ENCODE measurements around the gene PIEZO2.

PIEZO2 gene

DNA sequence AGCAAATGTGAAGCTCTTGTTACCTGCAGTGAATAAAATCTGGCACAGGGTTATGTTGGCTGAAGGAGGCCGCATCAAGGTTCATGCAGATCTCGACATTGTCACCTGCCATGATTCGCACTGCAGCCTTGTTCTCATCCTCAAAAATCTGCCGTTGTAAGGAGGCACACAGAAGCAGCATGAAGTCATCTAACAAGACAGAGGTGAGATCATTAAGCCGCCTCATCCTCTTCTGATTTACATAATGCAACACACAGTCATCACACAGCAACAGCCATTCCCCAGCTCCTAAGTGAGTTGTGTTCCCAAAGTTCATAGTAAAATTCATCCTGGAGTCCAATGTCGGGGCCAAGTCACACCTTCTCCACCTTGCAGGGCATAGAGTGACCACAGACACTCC lies 391.4 kb downstream of the PIEZO2 start:
- in situ Hi-C loops (cut with HindIII; ENCODE audit: low sequenced_read_pairs): no loop called here

- in situ Hi-C loops (cut with HindIII; ENCODE audit: low sequenced_read_pairs): no loop called here
Observed at GRCh38 chr18:10757349-10757748, 392.0 kb downstream of the PIEZO2 start.

GRCh38 chr18:10755855-10756254 lies 393.5 kb downstream of the PIEZO2 start:
- in situ Hi-C loops (cut with HindIII; ENCODE audit: low sequenced_read_pairs): no loop called here

DNA sequence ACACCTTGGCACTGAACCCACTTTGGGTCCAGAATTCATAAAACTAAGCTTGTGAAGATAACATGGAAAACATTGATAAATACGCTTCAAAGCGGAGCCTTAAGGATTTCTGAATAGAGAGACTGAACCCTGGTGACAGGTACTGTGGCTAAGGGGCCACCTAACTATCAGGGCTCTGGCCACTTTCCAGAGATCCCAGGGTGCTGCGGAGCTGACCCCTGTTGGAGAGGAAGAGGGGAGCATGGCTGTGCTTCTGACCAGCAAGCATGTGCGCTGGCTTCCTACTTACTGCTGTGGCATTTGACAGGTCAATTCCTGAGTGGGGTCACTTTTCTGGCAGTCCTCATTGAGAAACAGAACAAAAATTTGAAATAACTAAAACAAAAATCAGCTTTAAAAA lies 395.2 kb downstream of the PIEZO2 start:
- in situ Hi-C loops (cut with HindIII; ENCODE audit: low sequenced_read_pairs): loop anchor here (5.0 kb wide), 1 partner anchor 92 kb away; no protein-coding TSS in a partner anchor

GRCh38 chr18:10752382-10752781 lies 397.0 kb downstream of the PIEZO2 start:
- in situ Hi-C loops (cut with HindIII; ENCODE audit: low sequenced_read_pairs): loop anchor here (5.0 kb wide), 1 partner anchor 90 kb away; no protein-coding TSS in a partner anchor

DNA sequence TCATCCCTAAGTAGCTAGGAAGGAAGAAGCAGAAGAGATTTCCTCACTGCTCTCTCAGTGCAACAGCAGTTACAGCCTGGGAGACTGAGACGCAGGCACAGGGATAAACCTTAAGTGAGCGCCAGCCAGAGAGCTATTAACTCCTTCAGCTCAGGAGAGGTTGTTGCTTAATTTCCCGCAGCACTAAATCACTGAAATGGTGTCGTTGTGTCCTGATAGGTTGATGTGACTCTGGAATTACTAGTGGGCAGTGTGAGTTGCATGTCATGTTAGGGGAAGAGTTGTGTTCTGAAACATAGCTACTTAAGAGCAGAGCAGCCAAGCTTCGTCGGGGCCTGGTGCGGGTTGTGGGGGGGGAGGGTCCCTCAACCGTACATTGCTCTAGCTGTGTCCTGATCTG lies 397.7 kb downstream of the PIEZO2 start:
- in situ Hi-C loops (cut with HindIII; ENCODE audit: low sequenced_read_pairs): loop anchor here (5.0 kb wide), 1 partner anchor 89 kb away; no protein-coding TSS in a partner anchor

GRCh38 chr18:10750191-10751035 lies 399.0 kb downstream of the PIEZO2 start:
- in situ Hi-C loops (cut with HindIII; ENCODE audit: low sequenced_read_pairs): loop anchor here (5.0 kb wide), 1 partner anchor 88 kb away; no protein-coding TSS in a partner anchor

DNA sequence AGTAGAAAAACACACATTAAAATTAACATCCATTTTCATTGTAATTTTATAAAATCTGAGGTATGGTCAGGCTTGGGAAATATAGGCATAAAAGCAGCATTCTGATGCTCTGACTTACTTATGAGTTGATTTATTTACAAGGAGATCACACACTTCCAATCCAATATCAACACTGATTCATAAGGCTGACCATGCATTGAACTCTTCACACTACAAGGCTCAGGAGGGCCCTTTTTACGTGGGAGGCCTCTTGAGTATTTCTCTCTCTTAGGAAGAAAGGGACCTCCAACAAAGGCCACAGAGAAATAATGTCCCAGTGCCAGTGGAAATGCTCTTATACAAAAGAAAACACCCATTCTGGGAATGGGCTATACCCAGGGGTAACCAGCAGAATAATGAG lies 400.7 kb downstream of the PIEZO2 start:
- in situ Hi-C loops (cut with HindIII; ENCODE audit: low sequenced_read_pairs): no loop called here

- in situ Hi-C loops (cut with HindIII; ENCODE audit: low sequenced_read_pairs): no loop called here
Observed at GRCh38 chr18:10745971-10746370, 403.4 kb downstream of the PIEZO2 start.

DNA sequence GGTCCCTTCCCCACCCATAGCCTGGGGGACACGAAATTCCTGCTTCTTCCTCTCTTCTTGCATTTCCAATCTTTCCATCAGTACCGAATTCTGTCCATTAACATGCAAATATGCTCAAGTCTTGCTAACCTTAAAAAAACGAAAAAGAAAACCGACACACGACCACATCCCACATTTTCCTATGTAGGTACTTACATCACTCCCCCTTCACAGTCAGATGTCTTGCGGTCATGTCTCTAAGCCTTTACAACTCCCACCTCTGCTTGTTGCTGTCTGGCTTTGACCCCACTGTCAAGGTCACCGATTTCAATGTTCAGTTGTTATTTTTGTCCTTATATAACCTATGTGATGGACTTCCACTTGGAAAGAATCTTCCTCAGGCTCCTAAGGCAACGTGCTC lies 404.1 kb downstream of the PIEZO2 start:
- in situ Hi-C loops (cut with HindIII; ENCODE audit: low sequenced_read_pairs): no loop called here

DNA sequence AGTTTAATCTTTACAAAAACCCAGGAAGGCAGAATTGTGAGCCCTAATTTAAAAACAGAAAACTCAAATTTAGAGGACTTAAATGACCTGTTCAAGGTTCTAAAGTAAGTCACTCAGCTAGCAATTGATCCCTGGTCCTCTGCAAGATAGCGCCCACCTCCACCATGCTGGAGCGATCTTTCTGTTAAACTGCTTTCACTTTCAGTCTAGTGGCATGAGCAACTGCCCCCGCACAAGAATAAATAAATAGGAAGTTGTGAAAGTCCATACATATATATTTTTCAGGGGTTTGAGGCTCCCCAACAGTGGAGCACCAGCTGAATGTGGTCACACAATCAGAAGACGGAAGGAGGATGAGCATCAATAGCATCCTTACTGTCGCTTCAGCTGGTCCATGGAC lies 405.6 kb downstream of the PIEZO2 start:
- in situ Hi-C loops (cut with HindIII; ENCODE audit: low sequenced_read_pairs): no loop called here

DNA sequence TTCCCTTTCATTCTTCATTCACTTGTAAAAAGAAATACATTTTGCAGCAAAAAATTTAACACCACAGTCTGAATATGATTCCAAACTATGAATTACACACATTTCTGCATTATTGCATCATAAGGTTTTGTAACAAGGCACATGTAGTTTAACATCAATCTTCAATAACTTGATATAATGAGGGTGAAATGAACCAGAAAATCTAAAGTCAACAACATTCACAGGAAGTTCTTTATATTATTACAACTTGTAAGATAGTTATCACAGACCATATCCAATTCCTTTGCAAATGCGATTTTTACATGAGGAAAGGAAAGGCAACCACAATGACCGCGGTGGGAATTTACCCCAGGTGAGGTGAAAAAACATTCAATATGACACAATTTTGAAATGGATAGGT lies 410.2 kb downstream of the PIEZO2 start:
- in situ Hi-C loops (cut with HindIII; ENCODE audit: low sequenced_read_pairs): no loop called here

GRCh38 chr18:10736984-10737383 lies 412.4 kb downstream of the PIEZO2 start:
- in situ Hi-C loops (cut with HindIII; ENCODE audit: low sequenced_read_pairs): no loop called here

- in situ Hi-C loops (cut with HindIII; ENCODE audit: low sequenced_read_pairs): no loop called here
Observed at GRCh38 chr18:10732990-10733389, 416.4 kb downstream of the PIEZO2 start.

- in situ Hi-C loops (cut with HindIII; ENCODE audit: low sequenced_read_pairs): no loop called here
Observed at GRCh38 chr18:10727477-10727876, 421.9 kb downstream of the PIEZO2 start.

DNA sequence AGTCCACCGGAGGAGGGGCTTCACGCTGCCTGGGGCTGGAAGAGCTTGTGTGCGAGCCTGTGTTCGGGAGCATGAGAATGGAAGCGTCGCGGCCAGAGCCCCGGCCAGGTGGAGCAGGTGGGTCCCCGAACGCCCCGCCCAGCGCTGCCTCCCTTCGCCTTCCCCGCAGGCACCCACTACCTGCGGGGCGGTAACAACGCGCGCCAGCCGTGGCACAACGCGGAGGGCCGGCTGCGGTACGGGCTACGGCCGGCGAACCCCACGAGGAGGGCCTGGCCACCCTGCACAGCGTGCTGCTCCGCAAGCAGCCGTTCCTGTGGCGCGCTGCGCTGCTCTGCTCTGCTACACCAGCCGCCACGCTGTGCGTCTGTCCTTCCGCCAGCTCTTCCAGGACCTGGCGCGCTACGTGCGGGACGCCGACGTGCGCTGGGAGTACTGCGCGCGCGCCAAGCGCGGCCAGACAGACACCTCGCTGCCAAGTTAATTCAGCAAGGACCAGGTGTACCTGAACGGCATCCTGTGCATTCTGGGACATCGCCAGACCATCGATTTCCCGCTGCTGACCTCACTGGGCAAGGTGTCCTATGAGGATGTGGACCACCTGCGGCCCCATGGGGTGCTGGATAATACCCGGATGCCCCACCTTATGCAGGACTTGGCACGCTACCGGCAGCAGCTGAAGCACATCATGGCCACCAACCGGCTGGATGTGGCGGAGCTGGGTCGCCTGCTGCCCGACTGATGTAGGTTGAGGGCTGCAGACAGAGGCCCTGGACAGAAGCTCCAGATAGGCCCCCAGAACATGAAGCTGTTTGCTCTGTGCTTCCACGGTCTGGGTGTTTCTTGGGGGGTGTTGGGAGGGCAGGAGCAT lies 422.9 kb downstream of the PIEZO2 start:
- in situ Hi-C loops (cut with HindIII; ENCODE audit: low sequenced_read_pairs): no loop called here

DNA sequence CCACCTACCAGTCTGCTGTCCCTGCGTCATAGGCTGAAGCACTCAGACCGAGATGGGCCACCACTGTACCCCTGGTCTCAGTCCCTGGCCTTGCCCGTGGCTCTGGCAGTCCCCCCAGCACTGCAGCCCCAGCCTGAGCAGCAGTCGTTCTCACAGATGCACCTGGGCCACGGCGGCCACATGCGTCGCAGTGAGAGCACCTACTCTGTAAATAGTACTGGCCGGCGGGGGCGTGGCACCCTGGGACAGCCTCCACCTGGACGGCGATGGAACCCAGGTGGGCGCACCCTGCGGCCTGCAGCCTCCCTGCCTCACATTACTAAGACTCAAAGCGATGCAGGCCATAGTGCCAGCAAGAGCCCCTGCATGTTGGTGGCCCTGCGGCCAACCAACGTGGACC lies 424.7 kb downstream of the PIEZO2 start:
- in situ Hi-C loops (cut with HindIII; ENCODE audit: low sequenced_read_pairs): no loop called here

GRCh38 chr18:10723496-10723895 lies 425.9 kb downstream of the PIEZO2 start:
- in situ Hi-C loops (cut with HindIII; ENCODE audit: low sequenced_read_pairs): no loop called here

GRCh38 chr18:10718809-10719208 lies 430.6 kb downstream of the PIEZO2 start:
- in situ Hi-C loops (cut with HindIII; ENCODE audit: low sequenced_read_pairs): no loop called here

- in situ Hi-C loops (cut with HindIII; ENCODE audit: low sequenced_read_pairs): no loop called here
Observed at GRCh38 chr18:10715791-10716190, 433.6 kb downstream of the PIEZO2 start.

- in situ Hi-C loops (cut with HindIII; ENCODE audit: low sequenced_read_pairs): no loop called here
Observed at GRCh38 chr18:10713409-10713808, 436.0 kb downstream of the PIEZO2 start.

- in situ Hi-C loops (cut with HindIII; ENCODE audit: low sequenced_read_pairs): no loop called here
Observed at GRCh38 chr18:10707294-10707693, 442.1 kb downstream of the PIEZO2 start.

Measured in endothelial cell of hepatic sinusoid (primary cell).